PC-9 (cell line): ENCODE data around the gene CEACAM18. TPM values are rescaled to one million over a fixed set of nuclear protein-coding genes. Genes with fewer than 3 reads are reported as not detected.

Experiments
- BruUV-seq: library from RNA; stranded (reverse); fragments of 400-500 nt; replicated peaks from 2 replicates; lab custom pipeline; 2021; lab: Mats Ljungman, UMichigan
- CTCF ChIA-PET: fragments of 300-600 bp; sonication (Branson Sonifier 250); formaldehyde crosslinking; loops from one replicate; lab custom pipeline; 2022; ENCODE audit warnings: antibody characterized with exemption; lab: Charles Lee
- POLR2A ChIA-PET: fragments of 300-600 bp; sonication (Branson Sonifier 250); formaldehyde crosslinking; loops from one replicate; lab custom pipeline; 2022; ENCODE audit warnings: antibody characterized with exemption; ENCODE audit not compliant: unreplicated experiment; lab: Charles Lee
- DNase-seq, 2 experiments: peaks; one replicate each; pipeline versions ENCODE4 v3.0.0 to v3.0.0-alpha.2; 2015 to 2022; ENCODE audit warnings: mixed read lengths in 1 of 2
- H2AFZ ChIP-seq: fragments of 200-600 bp; sonication (generic); 2 replicates; pipeline ENCODE4 v1.8.1; 2017; ENCODE audit warnings: antibody characterized with exemption
- H3F3A ChIP-seq: fragments of 200-600 bp; sonication (generic); 2 replicates; pipeline ENCODE4 v1.8.1; 2017; ENCODE audit warnings: antibody characterized with exemption, mild to moderate bottlenecking, low read depth; ENCODE audit not compliant: insufficient read depth
- H3K27ac ChIP-seq: fragments of 200-600 bp; sonication (generic); 2 replicates; pipeline ENCODE4 v1.6.1; 2016; ENCODE audit warnings: mixed run types
- H3K27me3 ChIP-seq: fragments of 200-600 bp; sonication (generic); 2 replicates; pipeline ENCODE4 v1.6.1; 2016; ENCODE audit warnings: low read depth, mixed run types; ENCODE audit not compliant: insufficient read depth
- H3K36me3 ChIP-seq: fragments of 200-600 bp; sonication (generic); 2 replicates; pipeline ENCODE4 v1.6.1; 2016; ENCODE audit warnings: low read depth, mixed run types
- H3K4me1 ChIP-seq: fragments of 200-600 bp; sonication (generic); replicated peaks from 2 replicates; pipeline ENCODE4 v1.6.1; 2016; ENCODE audit warnings: mixed run types; ENCODE audit not compliant: insufficient read depth
- H3K4me2 ChIP-seq: fragments of 200-600 bp; sonication (generic); 2 replicates; pipeline ENCODE4 v1.6.1; 2017; ENCODE audit warnings: mixed run types
- H3K4me3 ChIP-seq: fragments of 200-600 bp; sonication (generic); 2 replicates; pipeline ENCODE4 v1.6.1; 2016; ENCODE audit warnings: mixed run types
- H3K79me2 ChIP-seq: fragments of 200-600 bp; sonication (generic); 2 replicates; pipeline ENCODE4 v1.6.1; 2017; ENCODE audit warnings: low read depth, mixed run types
- H3K9me2 ChIP-seq: fragments of 200-600 bp; sonication (generic); 2 replicates; pipeline ENCODE4 v1.8.1; 2017; ENCODE audit warnings: mild to moderate bottlenecking; ENCODE audit not compliant: insufficient read depth
- H3K9me3 ChIP-seq: fragments of 200-600 bp; sonication (generic); 2 replicates; pipeline ENCODE4 v1.8.1; 2016; ENCODE audit warnings: low read depth; ENCODE audit not compliant: insufficient read depth
- H4K20me1 ChIP-seq: fragments of 200-600 bp; sonication (generic); 2 replicates; pipeline ENCODE4 v1.8.1; 2017; ENCODE audit not compliant: insufficient read depth
- EZH2 ChIP-seq: fragments of 200-600 bp; sonication (generic); IDR thresholded peaks from 2 replicates; pipeline ENCODE4 v1.8.0; 2017; ENCODE audit warnings: antibody characterized with exemption, low read depth
- intact Hi-C: fragments of 100-400 bp; cut with micrococcal nuclease; formaldehyde crosslinking; loops from one replicate; pipeline ENCODE4 v1.10.0; 2022; ENCODE audit not compliant: unreplicated experiment
- total RNA-seq: library from RNA; stranded (reverse); gene quantifications from 2 replicates; pipeline ENCODE4 v1.2.3, GENCODE V29; 2021
- TF ChIP-seq, protein P1 (sequence below): fragments of 200-600 bp; sonication (generic); conservative IDR thresholded peaks from 2 replicates; pipeline ENCODE4 v1.6.1; 2017; ENCODE audit warnings: mixed run types, antibody characterized with exemption, mild to moderate bottlenecking, moderate library complexity

Gene CEACAM18
- total RNA-seq, 1 experiment from 2014 or later = not detected

DNA sequence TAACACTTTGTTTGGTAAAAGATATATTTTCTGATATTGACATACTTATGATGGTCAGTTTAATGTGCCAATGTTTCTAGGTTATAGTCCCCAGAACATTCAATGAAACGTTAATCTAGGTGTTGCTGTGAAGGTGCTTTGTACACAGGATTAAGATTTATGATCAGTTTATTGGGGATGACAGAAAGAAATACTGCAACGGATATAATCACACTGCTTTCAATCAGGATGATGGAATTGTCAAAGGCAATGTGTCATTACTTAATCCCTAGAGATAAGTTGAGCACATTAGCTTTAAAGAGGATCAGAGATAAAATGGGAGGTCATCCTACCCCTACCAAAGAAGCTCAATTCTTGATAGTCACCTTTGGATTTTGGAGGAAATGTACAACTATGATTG lies 35.6 kb downstream of the CEACAM18 start:
- no peaks in the 10 kb centered on the region for H4K20me1 ChIP-seq
- no peak overlapping the region for H3K4me2 ChIP-seq
- ChIA-PET CTCF (interaction anchor here (0.5 kb wide), 1 partner anchor 57 kb away, joined by 11 read pairs; the partner anchor contains the start of gene ZNF175), POLR2A (no interaction called here)
- BruUV-seq = no TSS peak
- no peaks in the 10 kb centered on the region for H3K4me1 ChIP-seq
- intact Hi-C loops = no loop called here
- no peak overlapping the region for H2AFZ ChIP-seq
- no peak for DNase-seq
- no peaks in the 10 kb centered on the region for H3K9me2 ChIP-seq
- H3K27ac ChIP-seq = no peak overlapping the region
- H3K9me3 ChIP-seq = no peaks in the 10 kb centered on the region
- TF ChIP-seq, protein P1, sequence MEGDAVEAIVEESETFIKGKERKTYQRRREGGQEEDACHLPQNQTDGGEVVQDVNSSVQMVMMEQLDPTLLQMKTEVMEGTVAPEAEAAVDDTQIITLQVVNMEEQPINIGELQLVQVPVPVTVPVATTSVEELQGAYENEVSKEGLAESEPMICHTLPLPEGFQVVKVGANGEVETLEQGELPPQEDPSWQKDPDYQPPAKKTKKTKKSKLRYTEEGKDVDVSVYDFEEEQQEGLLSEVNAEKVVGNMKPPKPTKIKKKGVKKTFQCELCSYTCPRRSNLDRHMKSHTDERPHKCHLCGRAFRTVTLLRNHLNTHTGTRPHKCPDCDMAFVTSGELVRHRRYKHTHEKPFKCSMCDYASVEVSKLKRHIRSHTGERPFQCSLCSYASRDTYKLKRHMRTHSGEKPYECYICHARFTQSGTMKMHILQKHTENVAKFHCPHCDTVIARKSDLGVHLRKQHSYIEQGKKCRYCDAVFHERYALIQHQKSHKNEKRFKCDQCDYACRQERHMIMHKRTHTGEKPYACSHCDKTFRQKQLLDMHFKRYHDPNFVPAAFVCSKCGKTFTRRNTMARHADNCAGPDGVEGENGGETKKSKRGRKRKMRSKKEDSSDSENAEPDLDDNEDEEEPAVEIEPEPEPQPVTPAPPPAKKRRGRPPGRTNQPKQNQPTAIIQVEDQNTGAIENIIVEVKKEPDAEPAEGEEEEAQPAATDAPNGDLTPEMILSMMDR = no peak
- TF ChIP-seq EZH2 = no peak
- H3K27me3 ChIP-seq = peaks cover 33% of the 10 kb centered on the region; the same call in 1 of the 2 replicates
- H3K4me3 ChIP-seq = no peak overlapping the region
- H3F3A ChIP-seq = no peaks in the 10 kb centered on the region
- H3K36me3 ChIP-seq = no peaks in the 10 kb centered on the region
- H3K79me2 ChIP-seq = no peaks in the 10 kb centered on the region

DNA sequence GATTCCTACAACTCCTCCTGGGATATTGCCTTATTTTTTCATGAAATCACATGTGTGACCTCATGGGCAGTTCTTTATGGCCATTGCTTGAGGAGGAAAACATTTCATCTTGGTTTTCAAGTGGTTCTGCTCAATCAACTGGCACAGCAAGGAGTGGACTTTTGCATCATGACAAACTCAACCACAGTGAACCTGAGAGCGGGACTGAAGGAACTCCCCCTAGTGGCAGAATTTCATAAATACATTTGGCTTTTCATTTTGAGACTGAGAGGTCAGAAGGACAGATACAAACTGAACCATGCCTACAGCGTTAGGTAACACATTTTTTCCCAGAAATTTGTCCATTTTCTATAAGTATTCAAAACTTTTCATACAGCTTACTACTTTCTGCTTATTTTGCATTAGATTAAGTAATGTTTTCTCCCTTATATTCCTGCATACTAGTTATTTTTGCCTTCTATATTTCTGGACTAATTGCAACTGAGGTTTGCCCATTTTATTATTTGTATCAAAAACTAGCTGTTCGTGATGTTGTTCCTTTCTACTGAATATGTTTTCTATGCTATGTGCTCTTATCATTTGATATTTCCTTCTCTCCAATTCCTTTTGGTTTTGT lies 36.6 kb downstream of the CEACAM18 start:
- H3K4me1 ChIP-seq = no peaks in the 10 kb centered on the region
- H3K4me3 ChIP-seq = no peak overlapping the region
- no peaks in the 10 kb centered on the region for H3K79me2 ChIP-seq
- H2AFZ ChIP-seq = no peak overlapping the region
- BruUV-seq = no TSS peak
- intact Hi-C loops = loop anchor here (1.0 kb wide), 2 partner anchors 153 to 177 kb away; no protein-coding TSS in a partner anchor
- TF ChIP-seq, protein P1 = peak; percentile 89
- TF ChIP-seq EZH2 = no peak
- no peaks in the 10 kb centered on the region for H3K9me3 ChIP-seq
- no peaks in the 10 kb centered on the region for H3K9me2 ChIP-seq
- H4K20me1 ChIP-seq = no peaks in the 10 kb centered on the region
- POLR2A ChIA-PET = no interaction called here
- no peaks in the 10 kb centered on the region for H3K36me3 ChIP-seq
- peaks cover 28% of the 10 kb centered on the region; the same call in 1 of the 2 replicates for H3K27me3 ChIP-seq
- no peak for DNase-seq
- H3F3A ChIP-seq = no peaks in the 10 kb centered on the region
- CTCF ChIA-PET = interaction anchor here (1.1 kb wide), 1 partner anchor 152 kb away, joined by 4 read pairs; no protein-coding TSS in a partner anchor
- H3K27ac ChIP-seq = no peak overlapping the region
- H3K4me2 ChIP-seq = no peak overlapping the region

DNA sequence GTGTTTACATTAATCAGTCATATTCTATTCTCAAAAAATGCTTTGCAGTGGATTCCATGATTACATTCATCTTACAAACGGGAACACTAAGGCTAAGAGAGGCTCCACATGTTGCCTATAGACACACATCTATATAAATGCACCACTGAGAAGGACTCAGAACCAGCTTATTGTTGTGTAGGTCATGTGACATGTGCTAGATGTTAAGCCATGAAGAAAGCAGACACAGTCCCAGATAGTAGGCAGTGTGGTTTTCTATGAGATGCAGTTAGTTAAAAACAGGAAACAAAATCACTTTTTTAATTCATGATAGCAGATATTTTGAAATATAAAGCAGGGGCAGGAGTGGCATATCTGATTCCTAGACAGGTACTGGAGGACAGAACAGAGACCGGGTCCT lies 42.4 kb downstream of the CEACAM18 start:
- no peaks in the 10 kb centered on the region for H3K79me2 ChIP-seq
- TF ChIP-seq, protein P1 = no peak
- TF ChIP-seq EZH2 = no peak
- no peak for DNase-seq
- H2AFZ ChIP-seq = no peak overlapping the region
- no peaks in the 10 kb centered on the region for H3K9me3 ChIP-seq
- BruUV-seq = no TSS peak
- H3K4me3 ChIP-seq = no peak overlapping the region
- no peak overlapping the region for H3K4me2 ChIP-seq
- intact Hi-C loops = no loop called here
- no peaks in the 10 kb centered on the region; the same call in 1 of the 2 replicates for H3K9me2 ChIP-seq
- no peaks in the 10 kb centered on the region for H3F3A ChIP-seq
- no peaks in the 10 kb centered on the region for H4K20me1 ChIP-seq
- H3K27me3 ChIP-seq = peaks cover 61% of the 10 kb centered on the region; the same call in 1 of the 2 replicates
- no peaks in the 10 kb centered on the region for H3K36me3 ChIP-seq
- H3K4me1 ChIP-seq = no peaks in the 10 kb centered on the region
- POLR2A ChIA-PET = no interaction called here
- CTCF ChIA-PET = no interaction called here
- H3K27ac ChIP-seq = no peak overlapping the region
